Measurements from ENCODE around the gene DMD.

DMD gene

GRCh38 chrX:31894152-31894551, 1317.2 kb downstream of the DMD start:
- DNase-seq (ENCODE audit: low read depth in 1 of 2, low spot score in 1 of 2): no peak

- DNase-seq (ENCODE audit: low read depth in 1 of 2, low spot score in 1 of 2): no peak
Observed at GRCh38 chrX:31893525-31893924, 1317.8 kb downstream of the DMD start.

GRCh38 chrX:31889088-31889487, 1322.3 kb downstream of the DMD start:
- DNase-seq (ENCODE audit: low read depth in 1 of 2, low spot score in 1 of 2): no peak

GRCh38 chrX:31884535-31884934, 1326.8 kb downstream of the DMD start:
- no peak for DNase-seq (ENCODE audit: low read depth in 1 of 2, low spot score in 1 of 2)

- DNase-seq (ENCODE audit: low read depth in 1 of 2, low spot score in 1 of 2): no peak
Observed at GRCh38 chrX:31872007-31872406, 1339.3 kb downstream of the DMD start.

GRCh38 chrX:31870267-31870666, 1341.1 kb downstream of the DMD start:
- DNase-seq (ENCODE audit: low read depth in 1 of 2, low spot score in 1 of 2): no peak

GRCh38 chrX:31860686-31861085, 1350.7 kb downstream of the DMD start:
- DNase-seq (ENCODE audit: low read depth in 1 of 2, low spot score in 1 of 2): no peak

- DNase-seq (ENCODE audit: low read depth in 1 of 2, low spot score in 1 of 2): no peak
Observed at GRCh38 chrX:31858915-31859314, 1352.4 kb downstream of the DMD start.

- no peak for DNase-seq (ENCODE audit: low read depth in 1 of 2, low spot score in 1 of 2)
Observed at GRCh38 chrX:31854716-31855115, 1356.6 kb downstream of the DMD start.

GRCh38 chrX:31851761-31852160, 1359.6 kb downstream of the DMD start:
- no peak for DNase-seq (ENCODE audit: low read depth in 1 of 2, low spot score in 1 of 2)

- no peak for DNase-seq (ENCODE audit: low read depth in 1 of 2, low spot score in 1 of 2)
Observed at GRCh38 chrX:31847773-31848172, 1363.6 kb downstream of the DMD start.

GRCh38 chrX:31845003-31845402, 1366.3 kb downstream of the DMD start:
- no peak for DNase-seq (ENCODE audit: low read depth in 1 of 2, low spot score in 1 of 2)

GRCh38 chrX:31838617-31839016, 1372.7 kb downstream of the DMD start:
- no peak for DNase-seq (ENCODE audit: low read depth in 1 of 2, low spot score in 1 of 2)

- no peak for DNase-seq (ENCODE audit: low read depth in 1 of 2, low spot score in 1 of 2)
Observed at GRCh38 chrX:31837445-31838049, 1373.8 kb downstream of the DMD start.

- no peak for DNase-seq (ENCODE audit: low read depth in 1 of 2, low spot score in 1 of 2)
Observed at GRCh38 chrX:31836479-31836878, 1374.9 kb downstream of the DMD start.

GRCh38 chrX:31832263-31832662, 1379.1 kb downstream of the DMD start:
- no peak for DNase-seq (ENCODE audit: low read depth in 1 of 2, low spot score in 1 of 2)

- no peak for DNase-seq (ENCODE audit: low read depth in 1 of 2, low spot score in 1 of 2)
Observed at GRCh38 chrX:31820430-31821210, 1390.7 kb downstream of the DMD start.

- DNase-seq (ENCODE audit: low read depth in 1 of 2, low spot score in 1 of 2): no peak
Observed at GRCh38 chrX:31819455-31819854, 1391.9 kb downstream of the DMD start.

- no peak for DNase-seq (ENCODE audit: low read depth in 1 of 2, low spot score in 1 of 2)
Observed at GRCh38 chrX:31811106-31811505, 1400.2 kb downstream of the DMD start.

- DNase-seq (ENCODE audit: low read depth in 1 of 2, low spot score in 1 of 2): no peak
Observed at GRCh38 chrX:31808357-31808756, 1403.0 kb downstream of the DMD start.

- no peak for DNase-seq (ENCODE audit: low read depth in 1 of 2, low spot score in 1 of 2)
Observed at GRCh38 chrX:31807165-31807564, 1404.2 kb downstream of the DMD start.

GRCh38 chrX:31805781-31806180, 1405.6 kb downstream of the DMD start:
- DNase-seq (ENCODE audit: low read depth in 1 of 2, low spot score in 1 of 2): no peak

GRCh38 chrX:31800219-31800618, 1411.1 kb downstream of the DMD start:
- no peak for DNase-seq (ENCODE audit: low read depth in 1 of 2, low spot score in 1 of 2)

Measured in stimulated activated CD4-positive, alpha-beta T cell treated with anti-CD3 and anti-CD28 coated beads, Interleukin-15, amount 100 ng/mL, for 1 hour (primary cell).